Naive B cell (primary cell): Measurements from ENCODE around the gene ZNF385B. TPM values are rescaled to one million over a fixed set of nuclear protein-coding genes. Genes with fewer than 3 reads are reported as not detected.

Experiments used
- ATAC-seq, 2 donors: fragments of 150-1000 bp; cut with Tn5 transposase; 2 replicates each; pipeline ENCODE4 v1.10.0; 2021; ENCODE audit warnings: low read depth in 2 of 2, mild to moderate bottlenecking in 2 of 2, moderate library complexity in 2 of 2
- DNase-seq: peaks from one replicate; pipeline ENCODE4 v3.0.0; 2022
- H3K27ac Mint-ChIP-seq, 6 donors: one replicate each; pipeline ENCODE4 v1.8.0; 2020 to 2022; ENCODE audit warnings: mild to moderate bottlenecking in 6 of 6, mixed read lengths in 6 of 6, moderate library complexity in 5 of 6, inconsistent platforms in 2 of 6
- H3K27me3 Mint-ChIP-seq, 3 donors: one replicate each; pipeline ENCODE4 v1.8.0; 2021 to 2022; ENCODE audit warnings: mixed read lengths in 3 of 3, mild to moderate bottlenecking in 1 of 3
- H3K36me3 Mint-ChIP-seq, 2 donors: one replicate each; pipeline ENCODE4 v1.8.0; 2020 to 2022; ENCODE audit warnings: mixed read lengths in 2 of 2, inconsistent platforms in 1 of 2, mild to moderate bottlenecking in 1 of 2
- H3K4me1 Mint-ChIP-seq, 3 donors: one replicate each; pipeline ENCODE4 v1.8.0; 2020 to 2022; ENCODE audit warnings: mixed read lengths in 3 of 3, inconsistent platforms in 1 of 3, mild to moderate bottlenecking in 1 of 3, moderate library complexity in 1 of 3
- H3K4me3 Mint-ChIP-seq, 8 donors: one replicate each; pipeline ENCODE4 v1.8.0; 2020 to 2022; ENCODE audit warnings: mild to moderate bottlenecking in 8 of 8, mixed read lengths in 8 of 8, moderate library complexity in 8 of 8, inconsistent platforms in 2 of 8
- H3K9me3 Mint-ChIP-seq, 7 donors: one replicate each; pipeline ENCODE4 v1.8.0; 2020 to 2022; ENCODE audit warnings: mixed read lengths in 7 of 7, mild to moderate bottlenecking in 5 of 7, inconsistent platforms in 2 of 7, moderate library complexity in 1 of 7
- polyA plus RNA-seq, 6 donors: library from polyadenylated mRNA; unstranded; fragments of 300-500 nt; fragmentation: Illumina TruSeq; gene quantifications; one replicate each; pipeline ENCODE4 v1.2.3, GENCODE V29; 2021; ENCODE audit warnings: low read depth in 6 of 6

The ZNF385B gene
- polyA plus RNA-seq, 6 donors from 2014 or later, result not detected

DNA sequence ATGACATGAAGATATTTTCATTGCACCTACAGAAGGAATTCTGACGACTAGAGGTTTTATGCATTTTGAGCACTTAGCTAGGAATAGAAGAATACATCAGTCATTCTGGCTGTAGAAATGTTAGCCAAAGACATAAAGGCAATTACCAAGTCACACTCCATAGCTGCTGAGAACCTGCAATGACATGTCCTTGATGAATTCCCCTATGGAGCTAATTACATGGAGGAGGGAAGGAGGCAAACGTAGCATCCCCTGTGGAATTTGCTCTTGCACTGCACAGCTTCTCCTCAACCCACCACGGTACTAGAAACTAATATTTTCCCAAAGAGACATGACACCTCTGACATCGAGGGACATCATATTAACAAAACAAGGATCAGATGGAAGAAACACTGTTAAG is 422.8 kb downstream of the ZNF385B start:
- no peak overlapping the region for H3K4me3 Mint-ChIP-seq

DNA sequence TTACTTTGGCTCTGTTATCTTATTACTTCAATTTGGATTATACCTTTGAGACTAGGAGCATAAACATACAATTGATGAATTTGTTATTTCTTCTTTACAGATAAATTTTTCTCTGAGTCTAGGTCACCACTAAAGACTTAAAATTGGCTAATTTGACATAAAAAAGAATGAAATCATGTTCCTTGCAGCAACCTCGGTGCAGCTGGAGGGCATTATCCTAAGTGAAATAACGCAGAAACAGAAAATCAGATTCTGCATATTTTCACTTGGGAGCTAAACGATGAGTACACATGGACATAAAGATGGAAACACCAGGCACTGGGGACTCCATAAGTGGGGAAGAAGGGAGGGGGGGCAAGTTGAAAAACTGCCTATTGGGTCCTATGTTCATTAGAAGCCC is 424.0 kb downstream of the ZNF385B start:
- Mint-ChIP-seq H3K4me1 (no peaks in the 10 kb centered on the region), H3K27me3 (peaks cover 11 to 14% (median 14%) of the 10 kb centered on the region in 3 donors), H3K36me3 (no peaks in the 10 kb centered on the region), H3K4me3 (no peak overlapping the region), H3K27ac (no peak overlapping the region), H3K9me3 (no peaks in the 10 kb centered on the region)
- DNase-seq, result no peak
- ATAC-seq, result no peak

More for the DNA sequence above, 422.8 kb downstream of the ZNF385B start:
- no peaks in the 10 kb centered on the region for H3K4me1 Mint-ChIP-seq
- no peaks in the 10 kb centered on the region for H3K9me3 Mint-ChIP-seq
- no peaks in the 10 kb centered on the region for H3K36me3 Mint-ChIP-seq
- H3K27ac Mint-ChIP-seq, result no peak overlapping the region
- no peak for ATAC-seq
- H3K27me3 Mint-ChIP-seq, result peaks cover 15 to 23% (median 21%) of the 10 kb centered on the region in 3 donors
- no peak for DNase-seq

DNA sequence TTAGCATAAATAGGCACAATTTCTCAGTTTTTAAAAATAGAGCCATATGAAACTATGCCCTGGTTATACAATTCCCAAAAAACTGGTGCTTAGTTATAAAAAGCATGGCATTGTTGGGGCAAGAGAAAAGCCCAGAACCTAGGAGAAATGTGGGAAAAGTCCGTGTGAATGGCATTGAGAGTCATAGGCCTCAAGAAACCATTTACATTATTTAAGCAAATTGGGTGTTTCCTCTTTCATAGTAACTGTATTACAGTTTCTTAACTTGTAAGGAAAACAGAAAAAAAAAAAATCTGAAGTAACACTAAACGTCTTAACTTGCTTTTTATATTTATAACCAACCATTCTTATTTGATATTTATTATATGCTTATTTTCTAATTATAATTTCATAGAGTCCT is 425.8 kb downstream of the ZNF385B start:
- ATAC-seq (no peak), DNase-seq (no peak)
- H3K27me3 Mint-ChIP-seq, result peaks cover 7 to 14% (median 12%) of the 10 kb centered on the region in 3 donors
- no peaks in the 10 kb centered on the region for H3K36me3 Mint-ChIP-seq
- no peak overlapping the region for H3K4me3 Mint-ChIP-seq
- no peaks in the 10 kb centered on the region for H3K9me3 Mint-ChIP-seq
- no peak overlapping the region for H3K27ac Mint-ChIP-seq
- no peaks in the 10 kb centered on the region for H3K4me1 Mint-ChIP-seq

DNA sequence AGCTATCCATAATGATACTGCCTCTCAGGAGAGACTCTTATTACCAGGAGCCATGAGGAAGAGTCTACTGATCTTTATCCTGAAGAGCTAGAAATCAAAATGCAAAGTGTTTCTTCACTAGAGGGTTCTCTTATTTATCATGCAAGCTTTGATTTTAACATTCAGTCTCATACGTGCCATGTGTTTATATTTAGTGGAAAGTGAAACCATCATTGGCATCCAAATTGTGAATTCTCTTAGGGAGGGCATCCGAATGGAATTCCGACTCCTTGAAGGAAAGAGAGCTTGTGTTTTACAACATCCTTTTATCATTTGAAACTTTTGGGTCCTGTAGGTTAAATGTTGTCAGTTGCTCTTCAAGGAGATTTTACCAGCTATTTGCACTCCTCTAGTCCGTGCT is 426.4 kb downstream of the ZNF385B start:
- H3K27ac Mint-ChIP-seq, result no peak overlapping the region
- no peaks in the 10 kb centered on the region for H3K4me1 Mint-ChIP-seq
- H3K36me3 Mint-ChIP-seq, result no peaks in the 10 kb centered on the region

DNA sequence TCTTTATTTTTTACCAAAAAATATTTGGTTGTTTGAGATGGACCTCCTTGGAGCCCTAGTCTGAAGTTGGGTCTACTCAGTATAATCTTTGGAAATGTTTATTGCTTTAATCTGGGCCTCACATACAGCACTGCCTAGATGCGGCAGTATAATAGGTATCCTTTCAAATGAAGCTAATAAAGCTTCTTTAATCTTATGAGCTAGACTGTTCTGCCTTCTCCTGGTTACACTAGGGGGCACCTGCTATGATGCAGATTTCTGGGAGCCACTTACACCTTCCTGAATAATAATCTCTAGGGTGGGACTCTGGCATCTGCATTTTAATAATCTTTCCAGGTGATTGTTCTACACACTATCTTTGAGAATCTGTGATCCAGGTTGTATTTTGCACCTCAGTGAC is 427.1 kb downstream of the ZNF385B start:
- no peak for DNase-seq
- Mint-ChIP-seq H3K4me3 (no peak overlapping the region), H3K4me1 (no peaks in the 10 kb centered on the region), H3K27me3 (peaks cover 12 to 19% (median 17%) of the 10 kb centered on the region in 3 donors), H3K36me3 (no peaks in the 10 kb centered on the region), H3K27ac (no peak overlapping the region), H3K9me3 (no peaks in the 10 kb centered on the region)
- ATAC-seq, result no peak

More for the DNA sequence above, 426.4 kb downstream of the ZNF385B start:
- H3K4me3 Mint-ChIP-seq, result no peak overlapping the region
- ATAC-seq (no peak), DNase-seq (no peak)
- peaks cover 7 to 14% (median 13%) of the 10 kb centered on the region in 3 donors for H3K27me3 Mint-ChIP-seq
- no peaks in the 10 kb centered on the region for H3K9me3 Mint-ChIP-seq

DNA sequence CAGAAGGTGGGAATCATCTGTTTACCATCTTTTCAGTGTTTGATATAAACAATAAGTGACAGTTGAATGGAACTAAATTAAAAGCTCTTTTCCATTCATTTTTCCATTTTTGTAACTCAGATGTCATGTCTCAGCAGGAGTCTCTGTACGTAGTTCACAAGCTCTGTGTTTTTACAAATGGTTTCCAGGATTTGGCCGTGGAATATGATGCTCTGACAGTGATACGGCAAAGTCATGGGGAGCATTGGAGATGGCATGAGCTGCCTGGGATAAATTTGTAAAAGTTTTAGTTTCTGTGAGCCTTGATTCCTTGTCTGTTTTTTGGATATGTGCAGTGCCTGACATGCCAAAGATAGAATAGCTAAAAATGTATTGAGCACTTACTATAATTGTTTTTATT is 428.7 kb downstream of the ZNF385B start:
- no peaks in the 10 kb centered on the region for H3K4me1 Mint-ChIP-seq
- no peak for DNase-seq
- H3K9me3 Mint-ChIP-seq, result no peaks in the 10 kb centered on the region
- no peaks in the 10 kb centered on the region for H3K36me3 Mint-ChIP-seq
- no peak overlapping the region for H3K4me3 Mint-ChIP-seq
- ATAC-seq, result no peak
- peaks cover 18 to 33% (median 30%) of the 10 kb centered on the region in 3 donors for H3K27me3 Mint-ChIP-seq
- no peak overlapping the region for H3K27ac Mint-ChIP-seq

DNA sequence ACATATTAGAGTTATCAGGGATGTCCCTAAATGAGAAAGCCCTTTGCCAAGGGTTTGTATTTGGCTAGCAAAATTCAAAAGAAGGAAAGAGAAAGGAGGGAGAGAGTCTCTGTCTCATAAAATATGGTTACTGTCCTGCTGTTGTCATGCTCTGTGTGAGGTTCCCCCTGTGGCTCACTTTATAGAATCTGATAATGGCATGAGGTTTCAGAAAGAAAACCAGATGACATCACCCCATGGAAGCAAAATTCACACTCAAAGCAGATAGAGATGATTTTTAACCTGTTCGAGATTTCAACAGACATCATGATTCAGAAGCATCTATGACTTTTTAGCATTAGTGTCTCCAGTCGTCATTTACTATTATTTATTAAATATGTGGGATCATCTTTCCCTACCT is 431.8 kb downstream of the ZNF385B start:
- Mint-ChIP-seq H3K9me3 (no peaks in the 10 kb centered on the region), H3K4me1 (no peaks in the 10 kb centered on the region)
- ATAC-seq, result no peak

DNA sequence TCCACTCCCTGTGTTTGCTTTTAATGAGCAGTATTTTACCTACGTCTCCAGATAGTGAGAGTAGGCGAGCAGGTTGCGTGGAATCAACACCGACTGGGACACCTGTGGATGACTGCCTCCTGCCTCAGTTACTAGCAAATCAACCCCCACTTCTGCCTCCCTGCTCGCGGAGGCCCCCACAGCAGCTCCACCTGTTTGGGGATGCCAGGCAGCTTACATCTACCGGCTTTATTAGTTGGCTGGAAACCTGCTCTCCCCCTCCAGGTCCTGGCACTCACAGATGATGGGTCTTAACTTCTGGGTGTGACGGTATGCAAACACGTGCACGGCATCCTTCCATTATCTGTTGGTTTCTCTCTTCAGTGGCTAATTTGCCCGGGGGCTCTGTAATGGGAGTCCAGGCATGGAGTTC is 432.3 kb downstream of the ZNF385B start:
- no peak for ATAC-seq
- no peak overlapping the region for H3K4me3 Mint-ChIP-seq
- no peak overlapping the region for H3K27ac Mint-ChIP-seq
- no peak for DNase-seq
- H3K4me1 Mint-ChIP-seq, result no peaks in the 10 kb centered on the region
- H3K9me3 Mint-ChIP-seq, result no peaks in the 10 kb centered on the region
- H3K36me3 Mint-ChIP-seq, result no peaks in the 10 kb centered on the region
- peaks cover 19 to 41% (median 41%) of the 10 kb centered on the region in 3 donors for H3K27me3 Mint-ChIP-seq

More for the DNA sequence above, 431.8 kb downstream of the ZNF385B start:
- H3K27me3 Mint-ChIP-seq, result peaks cover 18 to 40% (median 40%) of the 10 kb centered on the region in 3 donors
- no peak for DNase-seq
- no peak overlapping the region for H3K27ac Mint-ChIP-seq
- no peak overlapping the region for H3K4me3 Mint-ChIP-seq
- no peaks in the 10 kb centered on the region for H3K36me3 Mint-ChIP-seq

DNA sequence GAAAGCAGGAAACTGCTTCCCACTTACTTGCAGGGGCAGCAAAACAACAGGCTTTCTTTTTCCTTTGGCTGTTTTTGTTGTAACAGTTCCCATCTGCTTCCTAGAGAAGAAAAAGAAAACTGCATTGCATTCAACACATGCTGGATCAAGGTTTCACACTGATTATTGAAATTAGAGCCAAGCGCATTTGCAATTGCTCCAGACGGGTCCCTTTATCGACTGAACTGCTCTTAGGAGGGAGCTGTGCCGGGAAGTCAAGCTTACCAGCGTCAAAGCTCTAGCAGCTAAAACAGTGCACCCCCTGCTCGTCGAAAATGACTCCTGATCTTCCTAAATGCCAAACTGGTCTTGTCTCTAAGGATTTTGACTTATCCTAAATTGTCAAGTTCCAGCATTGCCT is 432.8 kb downstream of the ZNF385B start:
- Mint-ChIP-seq H3K9me3 (no peaks in the 10 kb centered on the region), H3K36me3 (no peaks in the 10 kb centered on the region), H3K4me3 (no peak overlapping the region), H3K27me3 (peaks cover 23 to 45% (median 45%) of the 10 kb centered on the region in 3 donors), H3K4me1 (no peaks in the 10 kb centered on the region), H3K27ac (no peak overlapping the region)
- no peak for DNase-seq
- ATAC-seq, result no peak

DNA sequence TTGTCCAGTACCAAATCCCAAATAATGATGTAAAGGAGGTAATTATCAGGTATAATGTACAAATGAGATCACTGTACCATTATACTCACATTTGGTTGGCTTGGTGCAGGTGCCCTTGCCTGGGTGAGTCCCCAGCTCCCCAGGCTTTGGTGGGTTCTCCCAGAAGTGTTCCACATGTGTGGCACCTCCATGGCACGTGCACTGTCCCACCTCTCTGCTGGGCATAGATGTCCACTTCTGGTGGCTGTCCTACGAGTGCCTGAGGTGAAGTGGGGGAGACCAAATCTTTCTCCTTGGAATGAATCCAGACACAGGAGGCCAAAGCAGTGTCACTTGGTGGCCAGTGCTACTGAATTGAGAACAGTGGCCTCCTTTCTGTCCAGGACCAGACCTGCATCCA is 434.3 kb downstream of the ZNF385B start:
- Mint-ChIP-seq H3K36me3 (no peaks in the 10 kb centered on the region), H3K4me3 (no peak overlapping the region), H3K4me1 (peaks cover 0 to 2% (median 0%) of the 10 kb centered on the region in 3 donors), H3K9me3 (no peaks in the 10 kb centered on the region), H3K27ac (no peak overlapping the region), H3K27me3 (peaks cover 18 to 42% (median 40%) of the 10 kb centered on the region in 3 donors)
- no peak for DNase-seq
- no peak for ATAC-seq

DNA sequence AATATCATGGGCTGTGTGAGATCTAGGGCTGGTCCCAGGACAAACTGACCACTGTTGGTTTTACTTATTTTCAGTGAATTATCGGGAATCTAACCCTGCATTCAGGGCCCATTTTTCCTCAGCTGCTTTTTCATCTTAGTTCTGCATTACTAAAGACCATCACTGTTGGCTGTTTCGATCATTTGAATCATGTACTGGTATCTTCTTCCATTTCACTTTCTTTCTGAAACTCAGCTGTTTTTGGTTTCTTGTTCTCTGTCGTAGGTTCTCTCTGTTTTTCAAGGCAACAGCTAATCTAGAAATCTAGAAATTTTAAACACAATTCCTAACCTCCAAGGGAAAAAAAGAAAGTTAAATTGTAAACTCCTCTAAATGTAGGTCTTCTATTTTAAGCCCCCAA is 436.8 kb downstream of the ZNF385B start:
- Mint-ChIP-seq H3K27ac (no peak overlapping the region), H3K36me3 (no peaks in the 10 kb centered on the region), H3K4me1 (peaks cover 0 to 2% (median 0%) of the 10 kb centered on the region in 3 donors), H3K4me3 (no peak overlapping the region), H3K27me3 (peaks cover 14 to 34% (median 32%) of the 10 kb centered on the region in 3 donors), H3K9me3 (peaks cover 0 to 2% (median 0%) of the 10 kb centered on the region in 7 donors)
- ATAC-seq, result no peak
- no peak for DNase-seq

DNA sequence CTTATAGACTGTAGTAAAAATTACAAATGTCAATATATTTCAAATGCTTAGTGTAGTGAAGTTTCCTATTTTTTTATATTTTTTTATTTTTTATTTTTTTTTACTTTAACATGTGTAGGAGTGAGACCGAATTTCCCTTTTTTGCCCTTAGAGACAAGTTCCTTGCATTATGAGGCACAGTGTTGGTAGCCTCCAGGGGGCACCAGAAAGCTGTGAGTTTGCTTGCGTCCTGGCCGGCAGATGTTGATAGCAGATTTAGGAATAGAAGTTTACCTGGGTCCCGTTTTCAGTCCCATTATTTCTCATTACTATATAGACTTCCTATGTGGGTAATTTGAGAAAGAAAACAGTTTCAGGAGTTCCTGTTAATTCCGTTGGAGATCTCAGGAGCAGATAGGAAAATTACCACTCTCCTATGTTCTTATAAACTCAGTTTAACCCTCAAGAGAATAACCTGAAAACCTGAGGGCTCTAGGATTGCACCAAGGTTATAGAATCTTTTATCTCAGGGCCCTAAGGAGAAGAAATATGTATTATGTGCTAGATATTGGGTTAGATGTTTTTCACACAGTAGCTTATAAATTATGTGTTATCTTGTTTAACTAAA is 439.3 kb downstream of the ZNF385B start:
- DNase-seq (peak; percentile 25), ATAC-seq (peak; percentile 70 to 81)
- Mint-ChIP-seq H3K27ac (no peak overlapping the region), H3K4me3 (no peak overlapping the region), H3K4me1 (peaks cover 0 to 2% (median 0%) of the 10 kb centered on the region in 3 donors), H3K27me3 (peaks cover 6 to 16% (median 14%) of the 10 kb centered on the region in 3 donors), H3K36me3 (no peaks in the 10 kb centered on the region), H3K9me3 (peaks cover 0 to 3% (median 0%) of the 10 kb centered on the region in 7 donors)

DNA sequence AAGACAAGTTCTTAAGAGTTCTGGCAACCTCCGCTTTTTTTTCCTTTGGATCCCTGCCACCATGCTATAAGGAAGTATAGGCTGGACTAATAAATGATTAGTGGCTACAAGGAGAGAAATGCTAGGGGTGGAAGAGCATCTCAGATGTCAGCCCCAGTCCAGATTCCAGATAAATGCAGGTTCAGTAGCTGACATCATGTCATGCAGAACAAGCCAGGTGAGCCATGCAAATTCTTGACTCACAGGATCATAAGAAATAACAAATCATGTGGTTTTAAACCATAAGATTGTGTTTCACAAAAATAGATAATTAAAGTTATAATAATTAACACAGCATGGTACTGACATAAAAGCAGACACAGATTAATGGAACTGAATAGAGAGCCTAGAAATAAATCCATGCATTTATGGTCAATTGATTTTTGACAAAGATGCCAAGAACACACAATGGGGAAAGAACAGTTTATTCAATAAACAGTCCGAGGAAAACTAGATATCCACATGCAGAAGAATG is 443.9 kb downstream of the ZNF385B start:
- peaks cover 0 to 2% (median 0%) of the 10 kb centered on the region in 3 donors for H3K4me1 Mint-ChIP-seq
- H3K27ac Mint-ChIP-seq, result peak overlapping the region in 1 of 6 donors; percentile 11
- peaks cover 4 to 21% (median 15%) of the 10 kb centered on the region in 3 donors for H3K27me3 Mint-ChIP-seq
- peaks cover 2 to 8% (median 4%) of the 10 kb centered on the region in 7 donors for H3K9me3 Mint-ChIP-seq
- DNase-seq (no peak), ATAC-seq (no peak)
- no peak overlapping the region for H3K4me3 Mint-ChIP-seq
- no peaks in the 10 kb centered on the region for H3K36me3 Mint-ChIP-seq

DNA sequence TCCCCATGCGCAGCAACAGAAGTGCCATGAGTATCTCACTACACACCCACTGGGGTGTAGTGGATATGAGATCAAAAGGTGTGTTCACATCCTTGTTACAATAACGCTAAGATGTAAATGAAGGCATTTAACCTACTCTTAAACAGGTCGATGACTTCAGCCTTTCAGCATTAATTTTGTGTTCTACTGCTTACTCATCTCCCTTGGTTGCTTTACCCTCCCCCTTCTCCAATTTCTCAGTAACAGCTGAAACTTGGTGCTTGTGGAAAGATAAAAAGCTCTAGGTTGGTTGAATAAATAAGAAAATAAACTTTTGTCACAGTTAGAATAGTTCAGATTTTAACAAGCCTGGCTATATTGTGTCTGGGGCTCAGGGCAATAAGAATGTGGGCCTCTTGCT is 449.3 kb downstream of the ZNF385B start:
- Mint-ChIP-seq H3K27ac (no peak overlapping the region), H3K4me3 (no peak overlapping the region), H3K36me3 (peaks cover 0 to 8% of the 10 kb centered on the region in 2 donors), H3K9me3 (peaks cover 2 to 8% (median 3%) of the 10 kb centered on the region in 7 donors), H3K4me1 (peaks cover 9 to 12% (median 10%) of the 10 kb centered on the region in 3 donors), H3K27me3 (peaks cover 18 to 38% (median 27%) of the 10 kb centered on the region in 3 donors)
- DNase-seq (no peak), ATAC-seq (no peak)
